Body of pancreas (tissue), 4 donors: ENCODE results near the gene CSDE1. TPM values are rescaled to one million over a fixed set of nuclear protein-coding genes. Genes with fewer than 3 reads are reported as not detected.

Source experiments
- ATAC-seq: fragments of 150-250 bp; one replicate; pipeline ENCODE4 v1.9.1; 2016
- DNase-seq, 4 donors: peaks; one replicate each; pipeline ENCODE4 v3.0.0-alpha.2; 2019
- H3K27ac ChIP-seq, 4 donors: fragments of 200-600 bp; sonication (generic); 1 replicate in 3 of 4; 2 replicates in 1 of 4; pipeline versions ENCODE4 v1.5.1 to v1.6.1; 2016 to 2019; ENCODE audit warnings: mild to moderate bottlenecking in 1 of 4, mixed read lengths in 1 of 4, moderate library complexity in 1 of 4
- H3K27me3 ChIP-seq, 2 donors: fragments of 200-600 bp; sonication (generic); one replicate each; pipeline ENCODE4 v1.6.0; 2016; ENCODE audit warnings: mild to moderate bottlenecking in 1 of 2
- H3K36me3 ChIP-seq, 2 donors: fragments of 200-600 bp; sonication (generic); replicated peaks in 1 of 2; 2 replicates each; pipeline ENCODE4 v1.5.1; 2016; ENCODE audit warnings: low read depth in 2 of 2; ENCODE audit not compliant: insufficient read depth in 1 of 2
- H3K4me1 ChIP-seq: fragments of 200-600 bp; sonication (generic); one replicate; pipeline ENCODE4 v1.6.0; 2016
- H3K4me3 ChIP-seq, 2 donors: fragments of 200-600 bp; sonication (generic); 1 replicate in 1 of 2; 2 replicates in 1 of 2; pipeline ENCODE4 v1.5.1; 2016 to 2019
- H3K9me3 ChIP-seq, 3 donors: fragments of 200-600 bp; sonication (generic); 1 replicate in 2 of 3; 2 replicates in 1 of 3; pipeline ENCODE4 v1.5.1; 2016
- CTCF ChIP-seq, 7 experiments: fragments of 450-650 bp in 4 of 7; fragments of 200-600 bp in 3 of 7; sonication (generic) in 3 of 7; IDR thresholded peaks; one replicate each; pipeline ENCODE4 v1.5.1; 2016 to 2019; ENCODE audit warnings: antibody characterized with exemption in 7 of 7
- POLR2A ChIP-seq, 3 donors: fragments of 450-650 bp; IDR thresholded peaks; one replicate each; pipeline ENCODE4 v1.6.1; 2016; ENCODE audit warnings: antibody characterized with exemption in 3 of 3, mild to moderate bottlenecking in 2 of 3
- WGBS, 2 donors: methylation state at CpG; one replicate each; pipeline ENCODE4 v1.1.5; 2017; 5-methylcytosine and 5-hydroxymethylcytosine counted together
- intact Hi-C: fragments of 100-400 bp; cut with DNase I; formaldehyde crosslinking; loops from one replicate; pipeline ENCODE4 v1.15.1; 2023
- total RNA-seq, 2 donors: library from RNA; depleted of rRNA; stranded (reverse); fragments of >200 nt; gene quantifications; one replicate each; pipeline ENCODE4 v1.1.0, GENCODE V29; 2016

The CSDE1 gene
- total RNA-seq, 2 donors from 2014 or later = 138 to 221 TPM

GRCh38 chr1:114725230-114725629 is 32.6 kb downstream of the CSDE1 start:
- no peaks in the 10 kb centered on the region for H3K9me3 ChIP-seq
- H3K4me1 ChIP-seq = no peaks in the 10 kb centered on the region
- WGBS, 2 donors = 66 to 78% methylated on average over 1 of the region's 1 CpG
- DNase-seq (no peak), ATAC-seq (no peak)
- TF ChIP-seq POLR2A (IDR thresholded peaks at IDR 0.05) = no peak
- TF ChIP-seq CTCF (IDR thresholded peaks at IDR 0.05) = no peak
- peaks cover 23 to 40% of the 10 kb centered on the region in 2 donors for H3K36me3 ChIP-seq
- H3K27ac ChIP-seq = no peak overlapping the region
- H3K4me3 ChIP-seq = no peak overlapping the region
- H3K27me3 ChIP-seq = no peaks in the 10 kb centered on the region
- intact Hi-C loops = no loop called here

- no peak for TF ChIP-seq POLR2A (IDR thresholded peaks at IDR 0.05)
- no peak for TF ChIP-seq CTCF (IDR thresholded peaks at IDR 0.05)
- Histone ChIP-seq H3K4me3 (no peak overlapping the region), H3K27ac (no peak overlapping the region), H3K9me3 (no peaks in the 10 kb centered on the region), H3K27me3 (no peaks in the 10 kb centered on the region), H3K36me3 (peaks cover 19 to 51% of the 10 kb centered on the region in 2 donors), H3K4me1 (no peaks in the 10 kb centered on the region)
- intact Hi-C loops = no loop called here
- ATAC-seq = no peak
- 94% methylated on average over 1 of the region's 1 CpG for WGBS, 2 donors
- no peak for DNase-seq
These were observed 33.9 kb downstream of the CSDE1 start for GRCh38 chr1:114723915-114724314.

GRCh38 chr1:114723457-114723856 is 34.3 kb downstream of the CSDE1 start:
- no peak for DNase-seq
- H3K27me3 ChIP-seq = no peaks in the 10 kb centered on the region
- no peak for ATAC-seq
- no peak overlapping the region for H3K4me3 ChIP-seq
- H3K36me3 ChIP-seq = peaks cover 19 to 54% of the 10 kb centered on the region in 2 donors
- intact Hi-C loops = no loop called here
- WGBS, 2 donors = 0 to 35% methylated on average over 1 of the region's 1 CpG
- TF ChIP-seq POLR2A (IDR thresholded peaks at IDR 0.05) (no peak), CTCF (IDR thresholded peaks at IDR 0.05) (no peak)
- no peaks in the 10 kb centered on the region for H3K9me3 ChIP-seq
- H3K4me1 ChIP-seq = no peaks in the 10 kb centered on the region
- H3K27ac ChIP-seq = no peak overlapping the region

GRCh38 chr1:114720492-114720891 is 37.3 kb downstream of the CSDE1 start:
- WGBS, 2 donors = 84% methylated on average over 4 of the region's 4 CpGs
- H3K36me3 ChIP-seq = peaks cover 19 to 55% of the 10 kb centered on the region in 2 donors
- no peak for ATAC-seq
- intact Hi-C loops = no loop called here
- H3K27ac ChIP-seq = no peak overlapping the region
- TF ChIP-seq POLR2A (IDR thresholded peaks at IDR 0.05) (no peak), CTCF (IDR thresholded peaks at IDR 0.05) (no peak)
- H3K4me3 ChIP-seq = no peak overlapping the region
- H3K9me3 ChIP-seq = no peaks in the 10 kb centered on the region
- H3K4me1 ChIP-seq = peaks cover 6% of the 10 kb centered on the region
- H3K27me3 ChIP-seq = no peaks in the 10 kb centered on the region
- DNase-seq = no peak

GRCh38 chr1:114719424-114719787 is 38.4 kb downstream of the CSDE1 start:
- Histone ChIP-seq H3K4me1 (peaks cover 11% of the 10 kb centered on the region), H3K36me3 (peaks cover 14 to 47% of the 10 kb centered on the region in 2 donors), H3K27me3 (no peaks in the 10 kb centered on the region), H3K4me3 (no peak overlapping the region), H3K9me3 (no peaks in the 10 kb centered on the region), H3K27ac (no peak overlapping the region)
- DNase-seq = no peak
- ATAC-seq = no peak
- intact Hi-C loops = no loop called here
- 74 to 75% methylated on average over 3 of the region's 3 CpGs for WGBS, 2 donors
- no peak for TF ChIP-seq CTCF (IDR thresholded peaks at IDR 0.05)
- TF ChIP-seq POLR2A (IDR thresholded peaks at IDR 0.05) = no peak
